Epithelial cell of esophagus (primary cell): Measurements from ENCODE around the gene SDR39U1.
A peak's percentile ranks its signal among the peaks of the same experiment; 100 is the strongest.
"Not testable (repeated sequence)": the region's sequence is repeated elsewhere in the genome, so short reads cannot be mapped to it uniquely, and the experiment has no call there.

ENCODE experiments used
- DNase-seq: peaks from one replicate; pipeline ENCODE4 v3.0.0; 2010; ENCODE audit warnings: low read depth
- H3K4me3 ChIP-seq: 2 replicates; pipeline ENCODE4 v1.5.1; 2011; ENCODE audit warnings: mild to moderate bottlenecking, low read length, control low read depth
- CTCF ChIP-seq: IDR thresholded peaks from 2 replicates; pipeline ENCODE4 v1.5.1; 2011; ENCODE audit warnings: low read depth, mild to moderate bottlenecking, low read length, control low read depth, inconsistent platforms; ENCODE audit not compliant: insufficient read depth; ENCODE audit errors: missing control alignments

The SDR39U1 gene

GRCh38 chr14:24442240-24443052 lies at the start of gene SDR39U1:
SDR39U1 (minus strand) TSS chr14:24442776; CDS start chr14:24442769, 7 bp downstream.
- DNase-seq: peak; percentile 99
- no peak for TF ChIP-seq CTCF
- H3K4me3 ChIP-seq: peak within 1 kb of the TSS; percentile 94

- not testable (repeated sequence) for DNase-seq, H3K4me3 ChIP-seq
These were observed 49.2 kb upstream of the SDR39U1 start for GRCh38 chr14:24491586-24492408.

GRCh38 chr14:24483604-24484252 lies 41.2 kb upstream of the SDR39U1 start:
- no peak for DNase-seq
- TF ChIP-seq CTCF: no peak
- no peak overlapping the region for H3K4me3 ChIP-seq

GRCh38 chr14:24482699-24483303 lies 40.2 kb upstream of the SDR39U1 start:
- peak; percentile 24 for DNase-seq
- H3K4me3 ChIP-seq: not testable (repeated sequence)

GRCh38 chr14:24481622-24482324 lies 39.2 kb upstream of the SDR39U1 start:
- TF ChIP-seq CTCF: peak; percentile 92
- no peak overlapping the region for H3K4me3 ChIP-seq
- DNase-seq: peak; percentile 57

GRCh38 chr14:24479999-24480398 lies 37.4 kb upstream of the SDR39U1 start:
- H3K4me3 ChIP-seq, DNase-seq: not testable (repeated sequence)

GRCh38 chr14:24475261-24475660 lies 32.7 kb upstream of the SDR39U1 start:
- no peak for DNase-seq
- no peak overlapping the region for H3K4me3 ChIP-seq
- no peak for TF ChIP-seq CTCF
